ENCODE data around the gene NDUFB10. TPM values are rescaled to one million over a fixed set of nuclear protein-coding genes. Genes with fewer than 3 reads are reported as not detected.
A peak's percentile ranks its signal among the peaks of the same experiment; 100 is the strongest.

Gene NDUFB10
- total RNA-seq: 100 to 1,000 TPM; 157 to 196 (median 174) TPM

- Histone ChIP-seq H3K9me3 (no peaks in the 10 kb centered on the region), H3K4me1 (peaks cover 41% of the 10 kb centered on the region), H3K27ac (peak within 1 kb of the TSS; percentile 79), H3K27me3 (no peaks in the 10 kb centered on the region), H3K36me3 (peaks cover 23% of the 10 kb centered on the region), H3K4me3 (peak within 1 kb of the TSS; percentile 70)
- peak; percentile 92 to 95 for DNase-seq (ENCODE audit: low spot score in 2 of 2)
- TF ChIP-seq POLR2AphosphoS5 (IDR thresholded peaks at IDR 0.05): peak in 1 of 3 donors; percentile 48
- no peak for TF ChIP-seq EP300 (IDR thresholded peaks at IDR 0.05)
- TF ChIP-seq POLR2A (IDR thresholded peaks at IDR 0.05): peak in 1 of 2 donors; percentile 58
- peak in 1 of 2 donors; percentile 65 for TF ChIP-seq CTCF (IDR thresholded peaks at IDR 0.05)
- WGBS: under 1% methylated on average over 45 of the region's 79 CpGs
These were observed at the start of gene NDUFB10 for GRCh38 chr16:1959269-1960039. Gene NDUFB10 (plus strand): TSS chr16:1959538. CDS start chr16:1959625, 87 bp downstream.

- peaks cover 58% of the 10 kb centered on the region for H3K4me1 ChIP-seq
- no peak for DNase-seq (ENCODE audit: low spot score in 2 of 2)
- H3K9me3 ChIP-seq: no peaks in the 10 kb centered on the region
- H3K36me3 ChIP-seq: no peaks in the 10 kb centered on the region
- H3K4me3 ChIP-seq: no peak overlapping the region
- TF ChIP-seq EP300 (IDR thresholded peaks at IDR 0.05) (no peak), POLR2A (IDR thresholded peaks at IDR 0.05) (no peak), CTCF (IDR thresholded peaks at IDR 0.05) (no peak), POLR2AphosphoS5 (IDR thresholded peaks at IDR 0.05) (no peak)
- peaks cover 36% of the 10 kb centered on the region for H3K27me3 ChIP-seq
- 71% methylated on average over 5 of the region's 18 CpGs for WGBS
- peak overlapping the region; percentile 15 for H3K27ac ChIP-seq
These were observed 49.6 kb upstream of the NDUFB10 start for GRCh38 chr16:1909561-1910231.

GRCh38 chr16:1911467-1912214, 47.7 kb upstream of the NDUFB10 start:
- no peaks in the 10 kb centered on the region for H3K36me3 ChIP-seq
- TF ChIP-seq CTCF (IDR thresholded peaks at IDR 0.05): no peak
- TF ChIP-seq EP300 (IDR thresholded peaks at IDR 0.05): no peak
- TF ChIP-seq POLR2A (IDR thresholded peaks at IDR 0.05): no peak
- TF ChIP-seq POLR2AphosphoS5 (IDR thresholded peaks at IDR 0.05): no peak
- H3K4me1 ChIP-seq: peaks cover 56% of the 10 kb centered on the region
- peak overlapping the region; percentile 18 for H3K27ac ChIP-seq
- DNase-seq (ENCODE audit: low spot score in 2 of 2): no peak
- no peak overlapping the region for H3K4me3 ChIP-seq
- H3K27me3 ChIP-seq: peaks cover 46% of the 10 kb centered on the region
- H3K9me3 ChIP-seq: no peaks in the 10 kb centered on the region
- 88% methylated on average over 43 of the region's 59 CpGs for WGBS

- Histone ChIP-seq H3K27me3 (peaks cover 52% of the 10 kb centered on the region), H3K4me1 (peaks cover 53% of the 10 kb centered on the region), H3K4me3 (no peak overlapping the region), H3K9me3 (no peaks in the 10 kb centered on the region), H3K27ac (peak overlapping the region; percentile 18), H3K36me3 (no peaks in the 10 kb centered on the region)
- WGBS: 54% methylated on average over 3 of the region's 17 CpGs
- TF ChIP-seq POLR2AphosphoS5 (IDR thresholded peaks at IDR 0.05): no peak
- TF ChIP-seq EP300 (IDR thresholded peaks at IDR 0.05): no peak
- TF ChIP-seq CTCF (IDR thresholded peaks at IDR 0.05): no peak
- TF ChIP-seq POLR2A (IDR thresholded peaks at IDR 0.05): no peak
- DNase-seq (ENCODE audit: low spot score in 2 of 2): no peak
These were observed 47.2 kb upstream of the NDUFB10 start for GRCh38 chr16:1912215-1912543.
